Activated naive CD4-positive, alpha-beta T cell treated with Interleukin-2 at 50 U/mL for 16 hours (primary cell): ENCODE data around the gene THSD7B.
"Not testable (repeated sequence)": the region's sequence is repeated elsewhere in the genome, so short reads cannot be mapped to it uniquely, and the experiment has no call there.

ENCODE experiments used
- DNase-seq: peaks from one replicate; pipeline ENCODE4 v3.0.0-alpha.2; 2020

The THSD7B gene

GRCh38 chr2:137048455-137048854 is 283.1 kb downstream of the THSD7B start:
- no peak for DNase-seq

DNA sequence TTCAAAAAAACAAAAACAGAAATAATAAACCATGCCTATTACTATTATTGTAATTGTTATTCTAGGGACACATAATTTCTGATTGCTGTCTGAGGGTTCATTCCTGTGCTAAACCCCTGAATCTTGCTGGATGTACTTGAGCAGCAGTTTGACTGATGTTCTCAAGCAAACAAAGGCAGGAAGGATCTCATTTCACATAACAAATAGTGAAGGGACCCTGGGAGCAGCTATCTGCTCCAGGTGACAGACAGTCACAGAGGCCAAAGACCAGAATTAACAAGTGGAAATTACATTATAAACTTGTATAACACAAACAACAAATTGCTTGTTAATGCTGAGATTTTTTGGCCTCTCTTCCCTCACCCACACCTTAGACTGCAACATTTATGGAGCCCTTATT is 284.2 kb downstream of the THSD7B start:
- DNase-seq = no peak

DNA sequence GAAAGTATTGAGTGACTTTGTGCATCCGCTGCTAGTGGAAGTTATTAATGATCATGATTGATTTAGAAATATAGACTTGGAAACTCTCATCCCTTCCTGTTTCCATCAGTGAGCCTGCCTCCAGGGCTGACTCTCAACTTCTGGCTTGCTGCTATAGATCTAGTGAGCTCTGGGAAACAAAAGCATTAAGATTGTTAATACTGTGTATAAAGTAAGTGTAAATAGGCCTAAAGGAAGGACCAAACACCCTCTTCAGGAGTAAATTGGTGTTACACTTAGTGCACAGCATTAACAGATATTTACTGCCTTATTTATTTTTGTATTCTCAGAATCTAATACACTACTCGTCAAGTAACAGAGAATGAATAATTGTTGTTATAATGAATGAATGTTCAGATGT is 285.6 kb downstream of the THSD7B start:
- DNase-seq = no peak

- DNase-seq = no peak
These were observed 286.5 kb downstream of the THSD7B start for GRCh38 chr2:137051778-137052398.

- DNase-seq = no peak
These were observed 291.4 kb downstream of the THSD7B start for GRCh38 chr2:137056704-137057103.

DNA sequence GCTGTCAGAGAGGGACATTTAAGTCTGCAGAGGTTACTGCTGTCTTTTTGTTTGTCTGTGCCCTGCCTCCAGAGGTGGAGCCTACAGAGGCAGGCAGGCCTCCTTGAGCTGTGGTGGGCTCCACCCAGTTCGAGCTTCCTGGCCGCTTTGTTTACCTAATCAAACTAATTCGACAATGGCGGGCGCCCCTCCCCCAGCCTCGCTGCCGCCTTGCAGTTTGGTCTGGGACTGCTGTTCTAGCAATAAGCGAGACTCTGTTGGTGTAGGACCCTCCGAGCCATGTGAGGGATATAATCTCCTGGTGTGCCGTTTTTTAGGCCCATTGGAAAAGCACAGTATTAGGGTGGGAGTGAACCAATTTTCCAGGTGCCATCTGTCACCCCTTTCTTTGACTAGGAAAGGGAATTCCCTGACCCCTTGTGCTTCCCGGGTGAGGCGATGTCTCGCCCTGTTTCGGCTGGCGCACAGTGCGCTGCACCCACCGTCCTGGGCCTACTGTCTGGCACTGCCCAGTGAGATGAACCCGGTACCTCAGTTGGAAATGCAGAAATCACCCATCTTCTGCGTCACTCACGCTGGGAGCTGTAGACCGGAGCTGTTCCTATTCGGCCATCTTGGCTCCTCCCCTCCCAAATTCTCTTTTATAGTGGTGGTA is 310.9 kb downstream of the THSD7B start:
- not testable (repeated sequence) for DNase-seq

DNA sequence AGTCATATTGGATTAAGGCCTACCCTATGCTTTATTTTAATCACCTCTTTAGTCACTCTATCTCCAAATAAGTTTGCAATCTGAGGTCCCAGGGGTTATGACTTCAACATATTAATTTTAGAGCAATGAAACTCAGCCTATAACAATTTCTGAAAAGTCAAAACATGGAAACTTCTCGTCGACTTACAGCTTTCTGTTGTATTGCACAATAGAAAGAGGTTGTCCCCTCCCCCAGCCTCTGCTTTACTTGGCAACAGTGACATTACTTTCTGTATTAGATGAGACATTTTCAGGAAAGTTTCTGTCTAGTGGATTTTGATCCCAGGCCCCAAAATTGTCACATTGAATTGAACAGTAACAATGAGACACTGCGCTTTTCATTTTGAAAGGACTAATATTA is 326.4 kb downstream of the THSD7B start:
- no peak for DNase-seq

- no peak for DNase-seq
These were observed 327.8 kb downstream of the THSD7B start for GRCh38 chr2:137093116-137093515.

DNA sequence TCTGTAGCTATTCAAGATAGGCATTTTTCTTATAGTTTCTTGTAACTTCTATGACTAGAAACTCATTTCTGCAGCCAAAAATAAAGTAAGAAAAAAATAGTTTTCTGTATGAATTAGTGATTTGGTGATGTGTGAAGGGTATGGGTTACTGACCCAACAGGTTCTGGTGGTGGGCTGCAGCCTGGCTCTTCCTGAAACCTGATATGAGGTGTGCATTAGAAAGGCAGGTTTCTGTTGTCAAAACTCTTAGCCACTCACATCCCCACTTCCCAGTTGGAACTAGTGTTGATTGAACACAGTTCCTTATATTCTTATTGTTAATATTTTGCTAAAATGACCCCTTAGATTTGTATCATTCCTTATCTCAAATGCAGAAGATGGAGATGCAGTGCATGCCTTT is 330.8 kb downstream of the THSD7B start:
- no peak for DNase-seq

- DNase-seq = no peak
These were observed 331.3 kb downstream of the THSD7B start for GRCh38 chr2:137096693-137097092.

- DNase-seq = not testable (repeated sequence)
These were observed 336.5 kb downstream of the THSD7B start for GRCh38 chr2:137101814-137102213.

- no peak for DNase-seq
These were observed 342.6 kb downstream of the THSD7B start for GRCh38 chr2:137107904-137108303.

- DNase-seq = no peak
These were observed 346.6 kb downstream of the THSD7B start for GRCh38 chr2:137111896-137112295.

- no peak for DNase-seq
These were observed 349.9 kb downstream of the THSD7B start for GRCh38 chr2:137115081-137115794.

DNA sequence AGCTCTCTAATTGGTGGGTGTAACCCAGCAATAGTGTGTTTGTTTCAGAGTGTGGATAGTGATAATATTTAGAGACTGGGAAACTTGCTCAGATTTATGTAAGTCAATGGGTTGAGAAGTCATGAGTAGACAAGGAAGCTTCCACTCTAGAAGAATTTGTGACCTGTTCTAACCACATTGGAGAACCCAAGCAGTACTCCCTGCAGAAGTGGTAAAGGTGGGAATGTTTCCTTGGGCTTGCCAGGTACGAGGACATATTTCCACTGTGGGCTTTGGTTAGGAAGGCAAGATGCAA is 350.4 kb downstream of the THSD7B start:
- no peak for DNase-seq

DNA sequence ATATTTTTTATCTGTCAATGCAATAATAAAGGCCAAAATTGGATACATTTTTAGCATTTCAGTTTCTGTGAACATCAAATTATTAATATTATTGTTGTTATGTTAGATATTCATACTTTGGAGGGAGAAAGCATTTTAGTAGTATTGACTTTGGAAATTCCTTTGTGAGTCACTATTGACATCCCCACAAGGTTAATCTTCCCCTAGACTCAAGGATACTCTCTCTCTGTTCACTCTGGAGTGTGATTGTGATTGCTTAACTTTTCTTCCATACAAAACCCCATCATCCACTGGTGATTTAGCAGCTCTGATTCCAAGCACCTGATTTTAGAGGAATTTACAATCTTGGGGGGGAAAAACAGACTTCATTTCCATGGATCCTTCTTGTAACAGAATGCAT is 352.0 kb downstream of the THSD7B start:
- no peak for DNase-seq

DNA sequence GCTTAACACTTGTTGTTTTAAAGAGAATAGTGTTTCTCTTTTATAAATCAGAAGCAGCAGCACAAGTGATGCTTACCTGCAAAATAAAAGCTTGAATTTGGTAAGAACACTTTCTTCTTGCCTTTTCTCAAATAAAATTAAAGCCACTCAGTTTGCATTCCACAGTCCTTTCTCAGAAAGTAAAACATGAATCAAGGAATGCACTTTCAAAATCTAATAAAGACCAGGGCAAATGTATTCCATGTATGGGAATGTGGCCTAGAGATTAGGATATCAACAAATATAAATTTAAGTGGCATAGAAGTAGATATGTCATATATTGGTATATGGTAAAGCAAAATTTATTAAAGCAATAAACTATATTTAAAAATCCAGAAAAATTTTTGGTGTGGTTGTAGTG is 352.8 kb downstream of the THSD7B start:
- no peak for DNase-seq

DNA sequence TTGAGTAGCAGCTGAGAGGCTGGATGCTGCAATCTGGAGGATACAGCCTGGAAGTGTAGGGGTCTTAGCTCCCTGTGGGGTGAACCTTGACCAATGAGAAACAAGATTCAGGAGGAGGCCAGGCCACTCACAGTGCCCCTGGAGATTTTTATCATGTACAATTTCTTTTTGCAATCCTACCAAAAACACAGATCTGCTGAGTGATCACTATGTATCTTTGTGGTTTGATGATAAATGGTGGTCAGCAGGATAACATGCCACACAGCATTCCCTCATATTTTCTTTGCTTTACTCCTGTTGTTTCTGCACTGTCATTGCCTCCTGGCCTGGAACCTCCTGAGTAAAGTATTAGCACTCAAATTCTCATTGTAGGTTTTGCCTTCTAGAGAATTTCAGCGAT is 357.9 kb downstream of the THSD7B start:
- DNase-seq = no peak

- no peak for DNase-seq
These were observed 367.9 kb downstream of the THSD7B start for GRCh38 chr2:137133225-137133624.

DNA sequence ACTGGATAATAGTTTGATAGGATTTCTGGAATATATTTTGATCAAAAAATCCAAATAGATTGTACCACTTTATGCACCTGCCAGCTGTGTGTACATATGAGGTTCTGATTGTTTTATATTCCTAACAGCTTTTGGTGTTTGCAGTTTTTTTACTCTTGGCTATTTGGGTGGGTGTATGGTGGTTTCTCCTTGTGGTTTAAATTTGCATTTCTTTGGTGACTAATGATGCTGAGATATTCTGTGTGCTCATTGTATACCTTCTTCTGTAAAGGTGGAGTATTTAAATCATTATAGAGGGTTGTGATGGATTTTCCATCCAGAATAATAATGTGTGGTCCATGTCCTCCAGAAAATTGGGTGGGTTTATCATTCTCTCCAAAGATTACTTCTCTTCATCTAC is 372.9 kb downstream of the THSD7B start:
- no peak for DNase-seq

- no peak for DNase-seq
These were observed 386.4 kb downstream of the THSD7B start for GRCh38 chr2:137151731-137152130.

DNA sequence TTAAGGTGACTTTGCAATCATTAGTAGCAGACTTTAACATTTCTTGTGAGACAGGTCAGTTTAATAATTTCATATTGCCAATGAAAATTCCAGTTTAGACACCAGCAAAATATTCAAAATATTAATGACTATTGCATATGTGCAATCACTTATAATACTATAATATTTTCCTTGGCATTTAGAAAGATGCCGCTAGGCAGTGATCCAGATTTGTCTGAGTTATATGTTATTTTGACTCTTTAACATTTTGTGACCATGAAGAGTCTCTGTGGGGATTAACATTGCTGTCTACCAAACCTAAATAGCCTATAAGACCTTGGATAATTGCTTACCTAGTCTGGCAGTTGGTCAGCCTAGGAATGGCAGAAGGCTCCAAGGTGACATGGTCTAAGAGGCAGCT is 389.6 kb downstream of the THSD7B start:
- no peak for DNase-seq

GRCh38 chr2:137155356-137156104 is 390.2 kb downstream of the THSD7B start:
- no peak for DNase-seq
